ENCODE results near the gene SWAP70. TPM values are rescaled to one million over a fixed set of nuclear protein-coding genes. Genes with fewer than 3 reads are reported as not detected.

The SWAP70 gene
- total RNA-seq, 1 donor from 2014 or later: 19.1 TPM

DNA sequence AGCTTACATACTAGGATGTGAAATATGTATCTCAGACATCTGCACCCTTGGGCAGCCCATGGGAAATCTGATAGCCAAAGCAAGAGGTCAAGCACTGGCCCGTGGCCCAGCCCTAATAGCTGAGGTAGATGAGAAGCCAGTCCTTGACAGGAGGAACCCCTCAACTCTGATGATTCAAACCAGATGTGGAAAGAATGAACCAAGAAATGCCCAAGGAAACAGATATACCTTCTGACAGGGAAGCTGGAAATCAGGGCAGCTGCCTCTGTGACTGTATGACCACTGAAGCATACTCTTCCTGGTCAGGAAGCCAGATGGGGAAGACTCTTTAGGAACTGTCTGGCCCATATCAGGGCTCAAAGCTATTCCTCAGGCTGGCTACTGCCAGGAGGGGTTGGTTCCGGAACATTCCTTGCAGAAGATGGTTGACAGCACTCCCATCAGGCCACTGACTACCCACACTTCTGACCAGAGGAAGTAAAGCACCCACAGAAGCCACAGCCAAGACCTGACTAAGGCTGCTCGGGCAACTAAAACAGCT, 124.2 kb downstream of the SWAP70 start:
- Mint-ChIP-seq H3K36me3 (ENCODE audit: insufficient read depth) (peaks cover 9% of the 10 kb centered on the region), H3K27ac (no peak overlapping the region), H3K9me3 (ENCODE audit: low read depth) (no peaks in the 10 kb centered on the region), H3K27me3 (no peaks in the 10 kb centered on the region), H3K4me1 (ENCODE audit: low read depth) (no peaks in the 10 kb centered on the region), H3K4me3 (ENCODE audit: low read depth) (no peak overlapping the region)
- TF ChIP-seq, protein P1, sequence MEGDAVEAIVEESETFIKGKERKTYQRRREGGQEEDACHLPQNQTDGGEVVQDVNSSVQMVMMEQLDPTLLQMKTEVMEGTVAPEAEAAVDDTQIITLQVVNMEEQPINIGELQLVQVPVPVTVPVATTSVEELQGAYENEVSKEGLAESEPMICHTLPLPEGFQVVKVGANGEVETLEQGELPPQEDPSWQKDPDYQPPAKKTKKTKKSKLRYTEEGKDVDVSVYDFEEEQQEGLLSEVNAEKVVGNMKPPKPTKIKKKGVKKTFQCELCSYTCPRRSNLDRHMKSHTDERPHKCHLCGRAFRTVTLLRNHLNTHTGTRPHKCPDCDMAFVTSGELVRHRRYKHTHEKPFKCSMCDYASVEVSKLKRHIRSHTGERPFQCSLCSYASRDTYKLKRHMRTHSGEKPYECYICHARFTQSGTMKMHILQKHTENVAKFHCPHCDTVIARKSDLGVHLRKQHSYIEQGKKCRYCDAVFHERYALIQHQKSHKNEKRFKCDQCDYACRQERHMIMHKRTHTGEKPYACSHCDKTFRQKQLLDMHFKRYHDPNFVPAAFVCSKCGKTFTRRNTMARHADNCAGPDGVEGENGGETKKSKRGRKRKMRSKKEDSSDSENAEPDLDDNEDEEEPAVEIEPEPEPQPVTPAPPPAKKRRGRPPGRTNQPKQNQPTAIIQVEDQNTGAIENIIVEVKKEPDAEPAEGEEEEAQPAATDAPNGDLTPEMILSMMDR (IDR thresholded peaks at IDR 0.05; ENCODE audit: unreplicated experiment): no peak
- DNase-seq (ENCODE audit: low spot score, unreplicated experiment): no peak

DNA sequence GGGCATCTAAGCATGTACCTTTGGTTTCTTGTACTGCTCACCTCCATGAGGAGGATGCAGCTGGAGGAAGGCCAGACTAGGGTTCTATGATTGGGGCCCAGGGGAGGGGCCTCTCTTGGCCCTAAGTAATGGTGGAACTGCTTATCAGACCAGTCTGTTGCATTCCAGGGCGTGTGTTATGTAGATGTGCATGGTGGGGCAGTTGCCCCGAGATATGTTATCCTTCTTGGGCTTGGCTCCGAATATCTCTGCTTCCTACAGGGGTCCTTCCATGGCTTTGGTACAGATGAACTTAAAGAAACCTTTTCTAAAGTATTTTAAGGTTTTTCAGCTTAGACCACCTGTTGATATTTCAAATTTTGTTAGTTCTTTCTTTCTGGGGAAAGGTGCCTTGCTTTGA, 126.0 kb downstream of the SWAP70 start:
- H3K36me3 Mint-ChIP-seq (ENCODE audit: insufficient read depth): peaks cover 12% of the 10 kb centered on the region
- no peaks in the 10 kb centered on the region for H3K9me3 Mint-ChIP-seq (ENCODE audit: low read depth)
- H3K27me3 Mint-ChIP-seq: no peaks in the 10 kb centered on the region
- H3K4me1 Mint-ChIP-seq (ENCODE audit: low read depth): peaks cover 2% of the 10 kb centered on the region
- no peak for DNase-seq (ENCODE audit: low spot score, unreplicated experiment)
- H3K4me3 Mint-ChIP-seq (ENCODE audit: low read depth): no peak overlapping the region
- TF ChIP-seq, protein P1 (IDR thresholded peaks at IDR 0.05; ENCODE audit: unreplicated experiment): no peak
- no peak overlapping the region for H3K27ac Mint-ChIP-seq

DNA sequence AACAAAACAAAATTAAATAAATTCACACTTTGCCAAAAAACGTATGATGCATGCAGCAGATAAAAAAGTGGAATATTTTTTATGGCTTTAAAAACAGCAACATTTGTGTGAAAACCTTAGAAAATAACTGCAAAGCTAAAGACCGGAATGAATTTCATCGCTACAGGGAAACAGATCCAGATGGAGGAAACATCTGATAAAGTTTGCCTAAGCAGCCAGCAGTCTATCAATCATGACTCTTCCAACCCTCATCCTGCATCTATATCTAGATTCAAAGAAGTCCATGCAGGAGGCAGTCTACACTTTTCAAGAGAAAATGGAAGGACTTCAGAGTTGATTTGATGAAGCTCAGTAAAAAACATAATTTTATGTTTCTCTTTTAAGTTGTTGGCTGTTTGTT, 126.8 kb downstream of the SWAP70 start:
- Mint-ChIP-seq H3K9me3 (ENCODE audit: low read depth) (no peaks in the 10 kb centered on the region), H3K4me3 (ENCODE audit: low read depth) (no peak overlapping the region), H3K36me3 (ENCODE audit: insufficient read depth) (peaks cover 14% of the 10 kb centered on the region), H3K27ac (no peak overlapping the region), H3K27me3 (no peaks in the 10 kb centered on the region), H3K4me1 (ENCODE audit: low read depth) (peaks cover 2% of the 10 kb centered on the region)
- no peak for DNase-seq (ENCODE audit: low spot score, unreplicated experiment)
- TF ChIP-seq, protein P1 (IDR thresholded peaks at IDR 0.05; ENCODE audit: unreplicated experiment): no peak

DNA sequence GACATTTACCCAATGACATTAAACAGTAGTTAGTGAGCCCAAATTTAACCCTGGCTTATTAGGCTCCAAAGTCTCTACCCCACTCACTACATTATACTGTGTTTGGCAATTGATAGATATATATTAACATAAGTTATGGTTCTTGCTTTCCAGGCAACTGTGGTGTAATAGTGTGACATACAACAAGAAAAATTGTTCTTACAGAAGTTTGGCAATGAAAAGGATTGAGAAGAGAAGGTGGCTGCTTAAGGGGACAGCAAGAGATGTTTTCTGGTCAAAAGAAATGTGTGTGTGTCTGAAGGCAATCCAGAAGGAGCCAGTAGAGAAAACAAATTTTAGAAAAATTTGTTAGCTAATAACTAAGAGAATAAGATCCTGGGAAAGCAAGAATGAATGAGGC, 132.4 kb downstream of the SWAP70 start:
- TF ChIP-seq, protein P1 (IDR thresholded peaks at IDR 0.05; ENCODE audit: unreplicated experiment): no peak
- Mint-ChIP-seq H3K27ac (peak overlapping the region; percentile 60), H3K4me1 (ENCODE audit: low read depth) (peaks cover 2% of the 10 kb centered on the region), H3K36me3 (ENCODE audit: insufficient read depth) (peaks cover 8% of the 10 kb centered on the region), H3K4me3 (ENCODE audit: low read depth) (no peak overlapping the region), H3K27me3 (no peaks in the 10 kb centered on the region), H3K9me3 (ENCODE audit: low read depth) (no peaks in the 10 kb centered on the region)
- DNase-seq (ENCODE audit: low spot score, unreplicated experiment): no peak

DNA sequence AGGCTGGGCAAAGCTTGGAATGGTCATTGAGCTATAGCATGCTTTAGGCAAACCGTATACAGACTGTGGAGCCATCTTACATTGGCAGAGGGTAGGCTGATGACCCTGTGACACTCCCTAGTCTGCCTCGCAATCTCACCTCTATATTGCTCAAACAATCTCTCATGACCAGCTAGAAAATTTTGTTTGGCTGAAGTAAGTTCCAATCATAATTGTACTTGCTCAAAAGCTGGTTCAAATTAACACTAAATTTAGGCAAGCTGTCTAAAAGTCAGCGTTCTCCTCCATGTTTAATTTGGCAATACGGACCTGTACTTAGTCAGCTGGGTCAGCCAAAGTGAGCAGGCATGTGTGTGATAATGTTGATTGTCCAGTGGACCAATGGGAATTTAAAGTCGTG, 133.0 kb downstream of the SWAP70 start:
- no peaks in the 10 kb centered on the region for H3K9me3 Mint-ChIP-seq (ENCODE audit: low read depth)
- no peak overlapping the region for H3K27ac Mint-ChIP-seq
- H3K27me3 Mint-ChIP-seq: no peaks in the 10 kb centered on the region
- TF ChIP-seq, protein P1 (IDR thresholded peaks at IDR 0.05; ENCODE audit: unreplicated experiment): no peak
- peaks cover 8% of the 10 kb centered on the region for H3K36me3 Mint-ChIP-seq (ENCODE audit: insufficient read depth)
- DNase-seq (ENCODE audit: low spot score, unreplicated experiment): no peak
- no peak overlapping the region for H3K4me3 Mint-ChIP-seq (ENCODE audit: low read depth)
- H3K4me1 Mint-ChIP-seq (ENCODE audit: low read depth): peaks cover 2% of the 10 kb centered on the region
